ENCODE measurements around the gene RNF14.

- no peak for TF ChIP-seq RFX1 (IDR thresholded peaks at IDR 0.05)
- no peak for TF ChIP-seq CTCF (IDR thresholded peaks at IDR 0.05 in 2 of 3, conservative IDR thresholded peaks at IDR 0.05 in 1 of 3; ENCODE audit: insufficient read depth in 2 of 3, low read depth in 1 of 3, low read length in 3 of 3)
- TF ChIP-seq POLR2AphosphoS5 (IDR thresholded peaks at IDR 0.05; ENCODE audit: control insufficient read depth, insufficient read depth, low read depth, low read length), result no peak
- no peak for TF ChIP-seq STAT5A (IDR thresholded peaks at IDR 0.05; ENCODE audit: borderline replicate concordance, low read length)
- no peak for TF ChIP-seq NEUROD1 (IDR thresholded peaks at IDR 0.05; ENCODE audit: borderline replicate concordance, low read depth, low read length, partially characterized antibody)
- no peak for TF ChIP-seq BCLAF1 (IDR thresholded peaks at IDR 0.05; ENCODE audit: borderline replicate concordance in 1 of 2, control insufficient read depth in 1 of 2, low read depth in 2 of 2, low read length in 1 of 2)
- TF ChIP-seq SP1 (CRISPR knock-in tag; IDR thresholded peaks at IDR 0.05), result no peak
- no peak for TF ChIP-seq KLF6 (CRISPR knock-in tag; IDR thresholded peaks at IDR 0.05; ENCODE audit: borderline replicate concordance)
- no peak for TF ChIP-seq ZBTB1 (CRISPR knock-in tag; IDR thresholded peaks at IDR 0.05; ENCODE audit: borderline replicate concordance, low read depth)
- no peak for TF ChIP-seq MXI1 (IDR thresholded peaks at IDR 0.05; ENCODE audit: low read depth, low read length)
These were observed 17.2 kb downstream of the RNF14 start for GRCh38 chr5:141986072-141986471.

Data from K562 (cell line).